Osteoblast (primary cell): ENCODE data around the gene MARCHF2. TPM values are rescaled to one million over a fixed set of nuclear protein-coding genes. Genes with fewer than 3 reads are reported as not detected.

ENCODE experiments used
- DNase-seq: peaks from one replicate; pipeline ENCODE4 v3.0.0; 2011; ENCODE audit warnings: low spot score, mixed read lengths; ENCODE audit not compliant: insufficient read length; ENCODE audit errors: missing footprints
- H2AFZ ChIP-seq: 2 replicates; pipeline ENCODE4 v1.6.0; 2011; ENCODE audit warnings: mild to moderate bottlenecking, low read length
- H3K27ac ChIP-seq: 2 replicates; pipeline ENCODE4 v1.5.1; 2011; ENCODE audit warnings: mild to moderate bottlenecking, low read depth, low read length, moderate library complexity
- H3K27me3 ChIP-seq: 2 replicates; pipeline ENCODE4 v1.6.0; 2012; ENCODE audit warnings: mild to moderate bottlenecking, control low read depth, inconsistent platforms, low read length, moderate library complexity; ENCODE audit not compliant: insufficient read depth
- H3K36me3 ChIP-seq: 2 replicates; pipeline ENCODE4 v1.5.1; 2011; ENCODE audit warnings: mild to moderate bottlenecking, low read length, control low read depth, moderate library complexity; ENCODE audit not compliant: insufficient read depth
- H3K4me1 ChIP-seq: 2 replicates; pipeline ENCODE4 v1.5.1; 2011; ENCODE audit warnings: mild to moderate bottlenecking, low read length, control low read depth, moderate library complexity; ENCODE audit not compliant: insufficient read depth
- H3K4me2 ChIP-seq: 2 replicates; pipeline ENCODE4 v1.6.0; 2011; ENCODE audit warnings: mild to moderate bottlenecking, low read length; ENCODE audit not compliant: insufficient read depth
- H3K4me3 ChIP-seq: fragments of 200-600 bp; sonication (generic); 3 replicates; pipeline ENCODE4 v1.5.1; 2012; ENCODE audit warnings: mild to moderate bottlenecking, low read length, inconsistent platforms; ENCODE audit not compliant: insufficient read depth
- H3K79me2 ChIP-seq: 2 replicates; pipeline ENCODE4 v1.6.0; 2012; ENCODE audit warnings: mild to moderate bottlenecking, low read length, control low read depth, inconsistent platforms; ENCODE audit not compliant: insufficient read depth
- H3K9me3 ChIP-seq: 2 replicates; pipeline ENCODE4 v1.5.1; 2011; ENCODE audit warnings: low read depth, low read length, control low read depth
- H4K20me1 ChIP-seq: 2 replicates; pipeline ENCODE4 v1.6.0; 2012; ENCODE audit warnings: mild to moderate bottlenecking, low read length, control low read depth; ENCODE audit not compliant: insufficient read depth
- total RNA-seq: library from RNA; depleted of rRNA; stranded (reverse); fragments of >200 nt; gene quantifications from 2 replicates; pipeline ENCODE4 v1.2.3, GENCODE V29; 2012
- TF ChIP-seq, protein P1 (sequence below): IDR thresholded peaks from 2 replicates; pipeline ENCODE4 v1.5.1; 2011; ENCODE audit warnings: mild to moderate bottlenecking, low read depth, low read length, moderate library complexity; ENCODE audit errors: extremely low read depth

Gene MARCHF2
- total RNA-seq, 1 donor = 69.8 TPM

DNA sequence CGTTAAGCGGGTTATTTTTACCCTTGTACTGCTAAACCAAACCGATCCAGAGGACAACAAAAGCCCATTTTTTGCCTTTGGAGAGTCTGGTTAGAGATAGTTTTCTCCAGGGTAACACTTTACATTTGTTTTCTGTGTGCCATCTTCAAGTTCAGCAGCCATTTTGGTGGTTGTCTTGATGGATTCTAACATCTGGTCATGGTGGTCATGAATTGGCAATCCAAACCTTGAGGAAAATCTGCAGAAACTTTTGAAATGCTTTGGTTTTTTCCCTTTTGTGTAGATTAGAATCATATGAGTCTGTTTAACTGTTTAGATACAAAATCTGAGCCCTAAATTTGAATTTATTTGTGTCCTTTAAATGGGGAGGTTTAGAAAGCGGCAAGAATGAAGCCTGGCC is 48.3 kb downstream of the MARCHF2 start:
- TF ChIP-seq, protein P1, sequence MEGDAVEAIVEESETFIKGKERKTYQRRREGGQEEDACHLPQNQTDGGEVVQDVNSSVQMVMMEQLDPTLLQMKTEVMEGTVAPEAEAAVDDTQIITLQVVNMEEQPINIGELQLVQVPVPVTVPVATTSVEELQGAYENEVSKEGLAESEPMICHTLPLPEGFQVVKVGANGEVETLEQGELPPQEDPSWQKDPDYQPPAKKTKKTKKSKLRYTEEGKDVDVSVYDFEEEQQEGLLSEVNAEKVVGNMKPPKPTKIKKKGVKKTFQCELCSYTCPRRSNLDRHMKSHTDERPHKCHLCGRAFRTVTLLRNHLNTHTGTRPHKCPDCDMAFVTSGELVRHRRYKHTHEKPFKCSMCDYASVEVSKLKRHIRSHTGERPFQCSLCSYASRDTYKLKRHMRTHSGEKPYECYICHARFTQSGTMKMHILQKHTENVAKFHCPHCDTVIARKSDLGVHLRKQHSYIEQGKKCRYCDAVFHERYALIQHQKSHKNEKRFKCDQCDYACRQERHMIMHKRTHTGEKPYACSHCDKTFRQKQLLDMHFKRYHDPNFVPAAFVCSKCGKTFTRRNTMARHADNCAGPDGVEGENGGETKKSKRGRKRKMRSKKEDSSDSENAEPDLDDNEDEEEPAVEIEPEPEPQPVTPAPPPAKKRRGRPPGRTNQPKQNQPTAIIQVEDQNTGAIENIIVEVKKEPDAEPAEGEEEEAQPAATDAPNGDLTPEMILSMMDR = no peak
- no peak for DNase-seq
- H3K4me2 ChIP-seq = no peak overlapping the region

DNA sequence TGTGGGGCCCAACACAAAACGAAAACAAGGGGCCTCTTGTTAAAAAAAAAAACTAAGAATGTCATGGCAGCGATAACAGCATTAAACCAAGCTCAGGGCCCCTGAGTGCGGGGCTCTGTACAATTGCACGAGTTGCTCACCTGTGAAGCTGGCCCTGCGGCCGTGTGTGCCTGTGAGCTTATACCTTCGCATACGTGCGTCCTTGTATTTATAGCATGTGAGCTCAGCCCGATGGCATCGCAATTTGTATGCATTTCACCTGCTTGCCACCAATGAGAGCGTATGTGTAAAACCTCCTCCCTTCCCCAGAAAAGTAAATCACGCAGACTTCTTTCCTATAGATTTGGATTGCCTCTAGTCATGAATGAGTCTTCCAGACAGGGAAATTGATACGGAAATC is 48.8 kb downstream of the MARCHF2 start:
- H4K20me1 ChIP-seq = peaks cover 69% of the 10 kb centered on the region
- no peak for DNase-seq
- H3K4me1 ChIP-seq = peaks cover 41% of the 10 kb centered on the region
- H3K36me3 ChIP-seq = peaks cover 50% of the 10 kb centered on the region
- TF ChIP-seq, protein P1 = no peak
- H3K27me3 ChIP-seq = no peaks in the 10 kb centered on the region
- no peaks in the 10 kb centered on the region for H3K9me3 ChIP-seq
- H3K27ac ChIP-seq = no peak overlapping the region
- no peak overlapping the region for H3K4me2 ChIP-seq
- H3K4me3 ChIP-seq = no peak overlapping the region
- peaks cover 92% of the 10 kb centered on the region for H3K79me2 ChIP-seq
- H2AFZ ChIP-seq = no peak overlapping the region

More for the DNA sequence above, 48.3 kb downstream of the MARCHF2 start:
- peaks cover 41% of the 10 kb centered on the region for H3K4me1 ChIP-seq
- peaks cover 55% of the 10 kb centered on the region for H3K36me3 ChIP-seq
- no peaks in the 10 kb centered on the region for H3K27me3 ChIP-seq
- peaks cover 74% of the 10 kb centered on the region for H4K20me1 ChIP-seq
- no peak overlapping the region for H3K4me3 ChIP-seq
- no peak overlapping the region for H2AFZ ChIP-seq
- peaks cover 96% of the 10 kb centered on the region for H3K79me2 ChIP-seq
- no peak overlapping the region for H3K27ac ChIP-seq
- no peaks in the 10 kb centered on the region for H3K9me3 ChIP-seq

DNA sequence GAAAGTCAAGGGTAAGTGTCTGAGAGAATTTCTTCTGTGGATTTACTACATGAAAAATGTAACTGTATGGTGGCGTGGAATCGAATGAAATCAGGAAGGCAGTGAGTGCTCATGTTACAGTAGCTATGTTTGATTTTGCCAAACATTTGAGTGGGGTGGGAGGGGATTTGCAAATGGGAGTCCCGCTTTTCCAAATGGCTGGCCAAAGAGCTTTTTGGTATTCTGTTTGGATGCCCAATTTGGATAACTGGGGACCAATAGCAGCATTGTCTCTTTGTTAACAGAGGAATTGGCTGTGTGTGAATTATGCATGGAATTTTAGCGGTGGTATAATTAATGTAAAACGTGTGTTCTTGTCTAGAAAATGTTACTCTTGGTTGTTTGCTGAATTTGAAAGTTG is 49.5 kb downstream of the MARCHF2 start:
- no peak overlapping the region for H3K4me3 ChIP-seq
- H3K27me3 ChIP-seq = no peaks in the 10 kb centered on the region
- peaks cover 92% of the 10 kb centered on the region for H3K79me2 ChIP-seq
- no peak for DNase-seq
- TF ChIP-seq, protein P1 = no peak
- H3K4me2 ChIP-seq = no peak overlapping the region
- H3K27ac ChIP-seq = no peak overlapping the region
- no peak overlapping the region for H2AFZ ChIP-seq
- peaks cover 51% of the 10 kb centered on the region for H3K36me3 ChIP-seq
- peaks cover 38% of the 10 kb centered on the region for H3K4me1 ChIP-seq
- H3K9me3 ChIP-seq = no peaks in the 10 kb centered on the region
- peaks cover 66% of the 10 kb centered on the region for H4K20me1 ChIP-seq

DNA sequence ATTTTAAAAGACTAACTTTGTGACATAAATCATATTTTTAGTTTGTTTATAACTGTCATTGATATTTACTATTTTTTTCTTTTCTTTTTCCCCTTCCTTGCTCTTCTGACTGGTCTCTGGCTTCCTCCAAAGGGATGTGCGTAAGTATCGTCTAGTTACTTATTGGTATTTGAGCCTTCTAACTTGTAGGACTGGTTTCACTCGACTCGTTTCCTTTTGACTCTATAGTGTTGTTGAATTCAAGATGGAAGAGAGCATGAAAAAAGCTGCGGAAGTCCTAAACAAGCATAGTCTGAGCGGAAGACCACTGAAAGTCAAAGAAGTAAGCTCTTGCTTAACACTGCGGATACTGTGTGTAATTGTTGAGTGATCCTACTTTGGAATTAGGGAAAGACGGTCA is 50.3 kb downstream of the MARCHF2 start:
- no peak for DNase-seq
- Histone ChIP-seq H3K4me1 (peaks cover 30% of the 10 kb centered on the region), H4K20me1 (peaks cover 58% of the 10 kb centered on the region)

More for the DNA sequence above, 50.3 kb downstream of the MARCHF2 start:
- Histone ChIP-seq H3K4me3 (no peak overlapping the region), H3K27ac (no peak overlapping the region), H2AFZ (no peak overlapping the region), H3K36me3 (peaks cover 55% of the 10 kb centered on the region), H3K9me3 (no peaks in the 10 kb centered on the region), H3K27me3 (no peaks in the 10 kb centered on the region), H3K79me2 (peaks cover 88% of the 10 kb centered on the region), H3K4me2 (no peak overlapping the region)
- TF ChIP-seq, protein P1 = no peak
